Activated CD8-positive, alpha-beta memory T cell treated with anti-CD3 and anti-CD28 coated beads for 4 hours (primary cell): ENCODE data around the gene ZNF655.
"Not testable (repeated sequence)": the region's sequence is repeated elsewhere in the genome, so short reads cannot be mapped to it uniquely, and the experiment has no call there.

ENCODE experiments used
- DNase-seq, 2 donors: peaks; one replicate each; pipeline ENCODE4 v3.0.0-alpha.2; 2020; ENCODE audit warnings: low read depth in 2 of 2

ZNF655 gene

GRCh38 chr7:99560834-99561736 is 2.6 kb downstream of the ZNF655 start:
- no peak for DNase-seq

DNA sequence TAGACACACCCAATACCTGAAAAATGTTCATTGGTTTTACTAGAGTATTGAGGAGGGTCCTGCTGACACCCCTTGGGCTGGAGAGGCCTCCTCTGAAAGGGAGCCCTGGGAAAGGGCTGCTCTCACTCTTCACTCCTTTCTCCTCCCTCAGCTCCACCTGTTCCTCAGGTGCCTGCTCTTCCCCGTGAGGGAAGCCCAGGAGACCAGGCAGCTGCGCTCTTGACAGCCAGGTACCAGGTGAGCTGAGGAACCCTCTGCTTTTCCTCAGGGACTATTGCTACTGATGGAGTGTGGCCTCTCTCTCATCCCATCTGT is 3.3 kb downstream of the ZNF655 start:
- no peak for DNase-seq

DNA sequence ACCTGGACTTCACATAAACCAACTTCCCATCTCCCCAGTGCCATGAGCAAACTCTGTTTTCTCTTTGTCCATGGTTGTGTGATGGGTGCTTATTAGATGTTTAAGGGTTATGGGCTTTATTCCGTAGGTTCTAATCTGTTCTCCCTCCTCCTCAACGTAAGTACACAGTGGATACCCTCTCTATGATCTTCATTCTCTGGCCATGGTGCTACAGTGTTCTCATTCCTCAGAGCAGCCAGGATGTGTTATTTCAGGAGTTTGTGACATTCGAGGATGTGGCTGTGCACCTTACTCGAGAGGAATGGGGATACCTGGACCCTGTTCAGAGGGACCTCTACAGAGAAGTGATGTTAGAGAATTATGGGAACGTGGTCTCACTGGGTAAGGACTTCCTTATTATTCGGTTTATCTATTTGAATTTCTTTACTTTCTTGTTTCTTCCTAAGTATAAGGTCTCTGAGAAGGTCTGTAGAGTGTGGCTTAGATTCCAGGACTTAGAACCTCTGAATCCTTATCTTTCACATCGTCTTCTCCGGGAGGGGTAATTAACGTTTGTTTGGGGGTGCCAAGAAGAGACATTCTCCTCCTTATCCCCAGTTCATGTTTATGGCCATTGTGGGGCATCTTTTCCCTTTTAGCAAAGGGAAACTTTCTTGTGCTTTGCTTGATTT is 3.8 kb downstream of the ZNF655 start:
- no peak for DNase-seq

GRCh38 chr7:99562832-99563231 is 4.4 kb downstream of the ZNF655 start:
- DNase-seq = peak in 1 of 2 donors; percentile 13

GRCh38 chr7:99563650-99564049 is 5.2 kb downstream of the ZNF655 start:
- no peak for DNase-seq

GRCh38 chr7:99568770-99569169 is 10.3 kb downstream of the ZNF655 start:
- not testable (repeated sequence) for DNase-seq

DNA sequence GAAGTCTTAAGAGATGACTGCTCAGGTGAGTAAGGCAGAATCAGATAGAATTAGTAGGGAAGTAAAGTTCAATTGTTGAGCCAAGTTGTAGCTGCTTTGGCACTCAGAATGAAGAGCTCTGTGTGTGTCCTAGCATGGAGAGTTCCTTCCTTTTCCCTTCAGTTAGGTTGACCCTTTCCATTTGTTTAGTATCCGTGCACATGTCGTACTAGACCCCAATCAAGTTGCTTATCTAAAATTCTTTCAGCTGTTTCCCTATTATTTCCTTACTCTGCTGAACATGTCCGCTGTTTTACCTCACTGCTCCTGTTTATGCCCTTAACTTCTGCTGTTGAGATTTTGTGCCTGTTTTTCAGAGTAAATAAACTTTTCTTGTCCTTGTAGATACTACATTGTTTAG is 13.3 kb downstream of the ZNF655 start:
- no peak for DNase-seq

DNA sequence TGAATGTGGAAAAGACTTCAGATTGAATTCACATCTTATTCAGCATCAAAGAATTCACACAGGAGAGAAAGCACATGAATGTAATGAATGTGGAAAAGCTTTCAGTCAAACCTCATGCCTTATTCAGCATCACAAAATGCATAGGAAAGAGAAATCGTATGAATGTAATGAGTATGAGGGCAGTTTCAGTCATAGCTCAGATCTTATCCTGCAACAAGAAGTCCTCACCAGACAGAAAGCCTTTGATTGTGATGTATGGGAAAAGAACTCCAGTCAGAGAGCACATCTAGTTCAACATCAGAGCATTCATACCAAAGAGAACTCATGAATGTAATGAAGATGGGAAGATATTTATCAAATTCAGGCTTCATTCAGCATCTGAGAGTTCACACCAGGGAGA is 14.8 kb downstream of the ZNF655 start:
- no peak for DNase-seq

GRCh38 chr7:99576251-99576650 is 17.8 kb downstream of the ZNF655 start:
- no peak for DNase-seq

- DNase-seq = no peak
Observed at GRCh38 chr7:99579281-99579955, 21.0 kb downstream of the ZNF655 start.

GRCh38 chr7:99579956-99580777 is 21.7 kb downstream of the ZNF655 start:
- DNase-seq = peak; percentile 25 to 28

GRCh38 chr7:99580778-99581332 is 22.4 kb downstream of the ZNF655 start:
- DNase-seq = not testable (repeated sequence)

DNA sequence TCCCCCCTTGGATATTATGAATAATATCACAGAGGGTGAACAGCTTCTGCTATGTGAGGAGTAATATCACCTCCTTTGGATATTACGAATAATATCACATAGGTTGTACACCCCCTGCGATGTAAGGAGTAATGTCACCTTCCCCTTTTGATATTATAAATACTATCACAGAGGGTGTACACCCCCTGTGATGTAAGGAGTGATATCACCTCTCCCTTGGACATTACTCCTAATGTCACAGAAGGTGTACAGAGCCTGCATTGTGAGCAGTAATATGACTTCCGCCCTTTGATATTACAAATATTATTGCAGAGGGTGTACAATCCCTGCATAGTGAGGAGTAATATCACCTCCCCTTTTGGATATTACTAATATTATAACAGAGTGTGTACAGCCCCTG is 30.4 kb downstream of the ZNF655 start:
- no peak for DNase-seq

GRCh38 chr7:99594948-99595745 is 36.7 kb downstream of the ZNF655 start:
- DNase-seq = no peak

DNA sequence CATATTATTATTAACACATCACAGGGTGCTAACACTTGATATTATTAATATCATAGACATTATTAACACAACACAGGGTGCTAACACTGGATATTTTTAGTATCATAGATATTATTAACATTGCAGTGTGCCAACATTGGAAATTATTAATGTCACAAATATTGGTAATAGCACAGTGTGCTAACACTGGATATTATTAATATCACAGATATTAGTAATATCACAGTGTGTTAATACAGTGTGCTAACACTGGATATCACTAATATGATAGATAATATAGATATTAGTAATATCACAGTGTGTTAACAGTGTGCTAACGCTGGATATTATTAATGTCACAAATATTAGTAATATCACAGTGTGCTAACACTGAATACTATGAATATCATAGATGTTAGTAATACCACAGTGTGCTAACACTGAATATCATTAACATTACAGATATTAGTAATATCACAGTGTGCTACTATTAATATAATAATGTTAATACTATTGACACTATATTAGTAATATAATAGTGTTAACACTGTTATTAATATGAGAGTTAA is 38.0 kb downstream of the ZNF655 start:
- DNase-seq = no peak

GRCh38 chr7:99597762-99598501 is 39.5 kb downstream of the ZNF655 start, which contains the start of gene TMEM225B:
Gene TMEM225B, plus strand, starts transcription at chr7:99598267. Its CDS starts 6,122 bp downstream, at chr7:99604389.
- DNase-seq = no peak

GRCh38 chr7:99599836-99600235 is 41.4 kb downstream of the ZNF655 start:
- DNase-seq = no peak

GRCh38 chr7:99601656-99602310 is 43.3 kb downstream of the ZNF655 start:
- no peak for DNase-seq

DNA sequence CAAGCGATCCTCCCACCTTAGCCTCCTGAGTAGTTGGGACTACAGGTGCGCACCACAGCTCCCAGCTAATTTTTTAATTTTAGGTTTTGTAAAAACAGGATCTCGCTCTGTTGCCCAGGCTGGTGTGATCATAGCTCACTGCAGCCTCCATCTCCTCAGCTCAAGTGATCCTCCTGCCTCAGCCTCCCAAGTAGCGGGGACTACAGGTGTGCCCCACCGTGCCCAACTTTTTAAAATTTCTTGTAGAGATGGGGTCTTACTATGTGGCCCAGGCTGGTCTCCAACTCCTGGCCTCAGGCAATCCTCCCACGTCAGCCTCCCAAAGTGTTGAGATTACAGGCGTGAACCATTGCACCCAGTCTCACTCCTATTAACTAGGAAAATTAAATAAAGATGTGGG is 47.1 kb downstream of the ZNF655 start:
- no peak for DNase-seq
